GM13977 (cell line): Measurements from ENCODE around the gene ZMYND19.

Source experiments
- DNase-seq: peaks from one replicate; pipeline ENCODE4 v3.0.0; 2012; ENCODE audit warnings: low spot score
- CTCF ChIP-seq: IDR thresholded peaks from 2 replicates; pipeline ENCODE4 v1.5.1; 2012; ENCODE audit warnings: mild to moderate bottlenecking, control low read depth; ENCODE audit not compliant: insufficient read depth; ENCODE audit errors: extremely low read depth, missing control alignments
- in situ Hi-C: fragments of 300-500 bp; cut with MboI; formaldehyde crosslinking; loops from one replicate; pipeline ENCODE4 v1.12.0; 2022; ENCODE audit warnings: low sequenced_read_pairs, low pct_unique_long_range_greater_than_20kb, mixed read lengths, inconsistent platforms; ENCODE audit not compliant: unreplicated experiment

ZMYND19 gene

GRCh38 chr9:137588311-137588710 lies 2.0 kb downstream of the ZMYND19 start:
- DNase-seq: no peak
- TF ChIP-seq CTCF: no peak
- in situ Hi-C loops: no loop called here

- DNase-seq: no peak
- no peak for TF ChIP-seq CTCF
- in situ Hi-C loops: no loop called here
These were observed 3.5 kb downstream of the ZMYND19 start for GRCh38 chr9:137586854-137587253.

- DNase-seq: no peak
- in situ Hi-C loops: no loop called here
- TF ChIP-seq CTCF: no peak
These were observed 6.4 kb downstream of the ZMYND19 start for GRCh38 chr9:137583957-137584356.

GRCh38 chr9:137583347-137583746 lies 7.0 kb downstream of the ZMYND19 start:
- no peak for TF ChIP-seq CTCF
- DNase-seq: no peak
- in situ Hi-C loops: no loop called here

GRCh38 chr9:137582286-137582860 lies 7.9 kb downstream of the ZMYND19 start:
- no peak for DNase-seq
- in situ Hi-C loops: no loop called here
- peak; percentile 43 for TF ChIP-seq CTCF

GRCh38 chr9:137581361-137582285 lies 8.7 kb downstream of the ZMYND19 start:
- in situ Hi-C loops: no loop called here
- DNase-seq: no peak
- no peak for TF ChIP-seq CTCF
